ENCODE results near the gene C10orf67.

GRCh38 chr10:23363793-23364135 is 19.2 kb upstream of the C10orf67 start:
- TF ChIP-seq EZH2phosphoT487 (IDR thresholded peaks at IDR 0.05; ENCODE audit: insufficient read depth, low read depth) (no peak), EZH2 (IDR thresholded peaks at IDR 0.05; ENCODE audit: insufficient read depth, poor library complexity, severe bottlenecking) (no peak)
